ENCODE measurements around the gene CUEDC2. TPM values are rescaled to one million over a fixed set of nuclear protein-coding genes. Genes with fewer than 3 reads are reported as not detected.

The CUEDC2 gene
- total RNA-seq, 4 donors from 2014 or later = 86.4 to 195 (median 131) TPM

DNA sequence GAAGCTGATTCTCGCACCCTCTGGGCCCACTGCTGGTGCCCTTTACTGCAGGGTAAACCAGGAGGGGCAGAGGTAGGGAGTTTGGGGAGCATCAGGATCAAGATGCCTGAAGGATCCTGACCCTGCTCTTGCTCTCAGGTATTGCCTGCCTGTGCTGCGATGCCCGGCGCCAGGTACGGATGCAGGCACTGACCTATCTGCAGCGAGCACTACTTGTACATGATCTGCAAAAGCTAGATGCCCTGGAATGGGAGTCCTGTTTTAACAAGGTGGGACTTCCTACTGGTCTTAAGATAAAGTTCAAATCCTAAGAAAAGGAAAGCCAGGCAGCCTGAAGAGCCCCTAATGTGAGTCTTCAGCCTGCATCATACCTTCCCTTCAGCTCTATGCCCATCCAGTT, 53.0 kb downstream of the CUEDC2 start:
- TF ChIP-seq POLR2A (IDR thresholded peaks at IDR 0.05) (no peak), EP300 (IDR thresholded peaks at IDR 0.05) (no peak), CTCF (IDR thresholded peaks at IDR 0.05) (no peak)
- WGBS, 2 donors = 94 to 95% methylated on average over 6 of the region's 6 CpGs

GRCh38 chr10:102376901-102377300, 55.5 kb downstream of the CUEDC2 start:
- TF ChIP-seq EP300 (IDR thresholded peaks at IDR 0.05) = no peak
- no peak for TF ChIP-seq CTCF (IDR thresholded peaks at IDR 0.05)
- TF ChIP-seq POLR2A (IDR thresholded peaks at IDR 0.05) = no peak
- no peak overlapping the region for H3K27ac ChIP-seq
- no peaks in the 10 kb centered on the region for H3K27me3 ChIP-seq
- no peaks in the 10 kb centered on the region for H3K9me3 ChIP-seq
- no peak overlapping the region for H3K4me3 ChIP-seq
- H3K4me1 ChIP-seq = no peaks in the 10 kb centered on the region
- peaks cover 0 to 99% (median 48%) of the 10 kb centered on the region in 3 donors for H3K36me3 ChIP-seq
- 91 to 92% methylated on average over 12 of the region's 12 CpGs for WGBS, 2 donors
- no peak for DNase-seq (ENCODE audit: low spot score in 2 of 2)

More for the DNA sequence above, 53.0 kb downstream of the CUEDC2 start:
- H3K4me3 ChIP-seq = no peak overlapping the region
- H3K27ac ChIP-seq = no peak overlapping the region
- H3K36me3 ChIP-seq = peaks cover 0 to 93% (median 44%) of the 10 kb centered on the region in 3 donors
- no peaks in the 10 kb centered on the region for H3K27me3 ChIP-seq
- no peak for DNase-seq (ENCODE audit: low spot score in 2 of 2)
- no peaks in the 10 kb centered on the region for H3K4me1 ChIP-seq
- H3K9me3 ChIP-seq = no peaks in the 10 kb centered on the region

DNA sequence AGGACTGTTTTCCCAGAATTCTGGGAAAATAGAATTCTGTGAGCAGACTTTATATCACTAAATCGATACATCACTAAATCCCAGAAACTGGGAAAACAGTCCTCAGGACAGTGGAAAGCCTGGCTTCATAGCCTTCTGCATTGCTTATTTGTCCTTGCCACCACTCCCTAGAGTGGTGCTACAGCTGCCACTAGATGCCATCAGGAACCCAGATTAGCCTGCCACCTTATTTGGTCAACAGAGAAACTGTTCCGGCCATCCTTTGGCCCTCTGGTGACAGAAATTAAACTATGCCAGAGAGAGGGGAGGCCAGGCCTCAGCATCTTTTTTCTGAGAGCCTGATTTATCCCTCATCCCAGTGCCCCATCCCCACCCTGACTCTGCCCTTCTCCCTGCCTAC, 56.5 kb downstream of the CUEDC2 start:
- Histone ChIP-seq H3K4me1 (no peaks in the 10 kb centered on the region), H3K27me3 (no peaks in the 10 kb centered on the region), H3K4me3 (no peak overlapping the region), H3K36me3 (peaks cover 0 to 99% (median 57%) of the 10 kb centered on the region in 3 donors), H3K27ac (no peak overlapping the region), H3K9me3 (peaks cover 0 to 7% (median 0%) of the 10 kb centered on the region in 4 donors)
- DNase-seq (ENCODE audit: low spot score in 2 of 2) = no peak
- TF ChIP-seq CTCF (IDR thresholded peaks at IDR 0.05) (no peak), EP300 (IDR thresholded peaks at IDR 0.05) (no peak), POLR2A (IDR thresholded peaks at IDR 0.05) (no peak)
- WGBS, 2 donors = 66 to 94% methylated on average over 2 of the region's 2 CpGs

DNA sequence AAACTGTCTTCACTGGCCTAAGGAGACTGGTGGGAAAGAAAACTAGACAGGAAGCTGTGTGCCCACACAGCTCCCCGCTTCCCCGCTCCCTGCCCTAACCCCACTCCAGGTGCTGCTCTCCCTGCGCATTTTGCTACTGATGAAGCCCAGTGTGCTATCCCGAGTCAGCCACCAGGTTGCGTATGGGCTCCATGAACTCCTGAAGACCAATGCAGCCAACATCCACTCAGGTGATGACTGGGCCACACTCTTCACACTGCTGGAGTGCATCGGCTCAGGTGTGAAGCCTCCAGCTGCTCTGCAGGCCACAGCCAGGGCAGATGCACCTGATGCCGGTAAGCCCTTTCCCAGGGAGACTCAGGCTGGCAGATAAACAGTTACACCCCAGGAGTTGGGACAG, 57.1 kb downstream of the CUEDC2 start:
- no peak overlapping the region for H3K27ac ChIP-seq
- H3K4me1 ChIP-seq = no peaks in the 10 kb centered on the region
- 86 to 90% methylated on average over 7 of the region's 7 CpGs for WGBS, 2 donors
- no peak for DNase-seq (ENCODE audit: low spot score in 2 of 2)
- peaks cover 0 to 99% (median 59%) of the 10 kb centered on the region in 3 donors for H3K36me3 ChIP-seq
- TF ChIP-seq CTCF (IDR thresholded peaks at IDR 0.05) = no peak
- TF ChIP-seq EP300 (IDR thresholded peaks at IDR 0.05) = no peak
- TF ChIP-seq POLR2A (IDR thresholded peaks at IDR 0.05) = no peak
- peaks cover 0 to 10% (median 0%) of the 10 kb centered on the region in 4 donors for H3K9me3 ChIP-seq
- no peak overlapping the region for H3K4me3 ChIP-seq
- no peaks in the 10 kb centered on the region for H3K27me3 ChIP-seq

Small RNA genes within 50 kb of the gene (small RNA-seq; reads per million reads assigned to genes)
- gene MIR146B = 319 reads per million, percentile 97 among the genes with 10 or more reads in this experiment

Other genes starting within 250 kb of the CUEDC2 start
- gene ELOVL3, start 206.3 kb downstream of the CUEDC2 start, total RNA-seq = not detected
- not detected for gene PITX3, start 191.1 kb downstream of the CUEDC2 start, total RNA-seq
- gene GBF1, start 187.0 kb downstream of the CUEDC2 start, total RNA-seq = 10 to 100 TPM; 31.0 to 38.0 (median 36.1) TPM
- 10 to 100 TPM; 19.3 to 49.2 (median 31.8) TPM for gene NFKB2, start 36.9 kb downstream of the CUEDC2 start, total RNA-seq
- gene PSD, start 13.8 kb downstream of the CUEDC2 start, total RNA-seq = 1 to 10 TPM in 1 of 4 donors, under 1 TPM in 3; 0.30 to 1.1 (median 0.70) TPM
- 10 to 100 TPM; 25.8 to 51.1 (median 46.2) TPM for gene FBXL15, start 11.7 kb downstream of the CUEDC2 start, total RNA-seq
- gene C10orf95, start 19.0 kb upstream of the CUEDC2 start, total RNA-seq = 1 to 10 TPM in 1 of 4 donors, not detected in 3; 1.4 TPM
- 100 to 1,000 TPM in 2 of 4 donors, 10 to 100 TPM in 2; 85.5 to 114 (median 105) TPM for gene ACTR1A, start 70.1 kb upstream of the CUEDC2 start, total RNA-seq
- gene SUFU, start 71.4 kb upstream of the CUEDC2 start, total RNA-seq = 10 to 100 TPM in 3 of 4 donors, 1 to 10 TPM in 1; 9.8 to 17.1 (median 14.2) TPM
- 100 to 1,000 TPM; 156 to 206 (median 157) TPM for gene TRIM8, start 211.9 kb upstream of the CUEDC2 start, total RNA-seq

Measured in tibial nerve (tissue), 4 donors.